Activated CD8-positive, alpha-beta memory T cell treated with anti-CD3 and anti-CD28 coated beads, Interleukin-2, amount 50 U/mL, for 24 hours (primary cell): ENCODE measurements around the gene ZSWIM5.
"Not testable (repeated sequence)": the region's sequence is repeated elsewhere in the genome, so short reads cannot be mapped to it uniquely, and the experiment has no call there.

ENCODE experiments used
- DNase-seq: peaks from one replicate; pipeline ENCODE4 v3.0.0-alpha.2; 2020; ENCODE audit errors: extremely low read depth

The ZSWIM5 gene

GRCh38 chr1:45205011-45205909 is 1.1 kb downstream of the ZSWIM5 start:
- DNase-seq: no peak

- DNase-seq: no peak
Observed at GRCh38 chr1:45200906-45201500, 5.4 kb downstream of the ZSWIM5 start.

GRCh38 chr1:45200435-45200834 is 6.0 kb downstream of the ZSWIM5 start:
- no peak for DNase-seq

GRCh38 chr1:45198185-45198584 is 8.2 kb downstream of the ZSWIM5 start:
- no peak for DNase-seq

- no peak for DNase-seq
Observed at GRCh38 chr1:45196863-45197262, 9.5 kb downstream of the ZSWIM5 start.

GRCh38 chr1:45191418-45191783 is 15.0 kb downstream of the ZSWIM5 start:
- DNase-seq: no peak

- no peak for DNase-seq
Observed at GRCh38 chr1:45187725-45188124, 18.7 kb downstream of the ZSWIM5 start.

- not testable (repeated sequence) for DNase-seq
Observed at GRCh38 chr1:45179918-45180519, 26.4 kb downstream of the ZSWIM5 start.

- no peak for DNase-seq
Observed at GRCh38 chr1:45177452-45177851, 29.0 kb downstream of the ZSWIM5 start.

GRCh38 chr1:45172764-45173163 is 33.6 kb downstream of the ZSWIM5 start:
- DNase-seq: no peak

- no peak for DNase-seq
Observed at GRCh38 chr1:45172005-45172404, 34.4 kb downstream of the ZSWIM5 start.

- no peak for DNase-seq
Observed at GRCh38 chr1:45171575-45171974, 34.8 kb downstream of the ZSWIM5 start.

- no peak for DNase-seq
Observed at GRCh38 chr1:45170151-45170742, 36.2 kb downstream of the ZSWIM5 start.

- not testable (repeated sequence) for DNase-seq
Observed at GRCh38 chr1:45167947-45168346, 38.5 kb downstream of the ZSWIM5 start.

GRCh38 chr1:45164307-45164706 is 42.1 kb downstream of the ZSWIM5 start:
- DNase-seq: not testable (repeated sequence)

- not testable (repeated sequence) for DNase-seq
Observed at GRCh38 chr1:45163111-45163510, 43.3 kb downstream of the ZSWIM5 start.

GRCh38 chr1:45162041-45163035 is 44.1 kb downstream of the ZSWIM5 start:
- DNase-seq: not testable (repeated sequence)

- DNase-seq: no peak
Observed at GRCh38 chr1:45155957-45156356, 50.4 kb downstream of the ZSWIM5 start.

- DNase-seq: no peak
Observed at GRCh38 chr1:45155423-45155822, 51.0 kb downstream of the ZSWIM5 start.

- no peak for DNase-seq
Observed at GRCh38 chr1:45152126-45152525, 54.3 kb downstream of the ZSWIM5 start.

GRCh38 chr1:45148209-45148825 is 58.1 kb downstream of the ZSWIM5 start:
- no peak for DNase-seq
